GM23248 (cell line): Measurements from ENCODE around the gene KLHL6.

Experiments
- EZH2 ChIP-seq: fragments of 200-600 bp; sonication (generic); IDR thresholded peaks from 2 replicates; pipeline ENCODE4 v1.6.1; 2018; ENCODE audit warnings: antibody characterized with exemption, mild to moderate bottlenecking; ENCODE audit not compliant: insufficient read depth, poor library complexity, severe bottlenecking
- EZH2phosphoT487 ChIP-seq: fragments of 200-600 bp; sonication (generic); IDR thresholded peaks from 2 replicates; pipeline ENCODE4 v1.6.1; 2018; ENCODE audit warnings: antibody characterized with exemption, moderate library complexity, mild to moderate bottlenecking, low read depth; ENCODE audit not compliant: insufficient read depth

DNA sequence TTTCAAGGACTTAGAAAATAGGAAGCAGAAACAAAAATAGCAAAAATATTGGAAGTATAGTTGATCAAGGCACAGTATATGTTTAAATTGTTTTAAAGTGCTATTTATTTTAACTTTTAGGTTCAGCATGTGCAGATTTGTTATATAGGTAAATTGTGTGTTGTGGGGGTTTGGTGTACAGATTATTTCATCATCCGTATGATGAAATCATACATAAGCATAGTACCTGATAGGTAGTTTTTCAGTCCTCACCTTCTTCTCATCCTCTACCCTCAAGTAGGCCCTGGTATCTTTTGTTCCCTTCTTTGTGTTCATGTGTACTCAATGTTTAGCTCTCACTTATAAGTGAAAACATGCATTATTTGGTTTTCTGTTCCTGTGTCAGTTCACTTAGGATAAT, 50.9 kb downstream of the KLHL6 start:
- no peak for TF ChIP-seq EZH2
- TF ChIP-seq EZH2phosphoT487: no peak
